HepG2 (cell line): ENCODE measurements around the gene SLC41A1. TPM values are rescaled to one million over a fixed set of nuclear protein-coding genes. Genes with fewer than 3 reads are reported as not detected.

Experiments
- AKAP8 ChIP-seq: sonication (generic); formaldehyde crosslinking; IDR thresholded peaks from 2 replicates; pipeline ENCODE4 v1.5.1; 2020; ENCODE audit warnings: mild to moderate bottlenecking, missing genetic modification reagents
- GPN1 ChIP-seq: sonication (generic); formaldehyde crosslinking; IDR thresholded peaks from 2 replicates; pipeline ENCODE4 v1.5.1; 2020; ENCODE audit warnings: missing genetic modification reagents, borderline replicate concordance
- HOXA9 ChIP-seq: sonication (generic); formaldehyde crosslinking; IDR thresholded peaks from 2 replicates; pipeline ENCODE4 v1.8.1; 2022; ENCODE audit warnings: missing genetic modification reagents, mild to moderate bottlenecking, moderate library complexity, borderline replicate concordance
- MXD1 ChIP-seq: sonication (generic); formaldehyde crosslinking; IDR thresholded peaks from 2 replicates; pipeline ENCODE4 v1.4.0; 2020; ENCODE audit warnings: mild to moderate bottlenecking, missing genetic modification reagents
- MYNN ChIP-seq: sonication (generic); formaldehyde crosslinking; IDR thresholded peaks from 2 replicates; pipeline ENCODE4 v1.4.0; 2020; ENCODE audit warnings: mild to moderate bottlenecking, low read depth, missing genetic modification reagents
- NFIB ChIP-seq: sonication (generic); formaldehyde crosslinking; IDR thresholded peaks from 2 replicates; pipeline ENCODE4 v1.9.0; 2021; ENCODE audit warnings: missing genetic modification reagents, mild to moderate bottlenecking, borderline replicate concordance
- RBAK ChIP-seq: sonication (generic); formaldehyde crosslinking; IDR thresholded peaks from 2 replicates; pipeline ENCODE4 v1.5.1; 2020; ENCODE audit warnings: mild to moderate bottlenecking, missing genetic modification reagents
- STAG1 ChIP-seq: sonication (generic); formaldehyde crosslinking; IDR thresholded peaks from 2 replicates; pipeline ENCODE4 v1.4.0; 2020; ENCODE audit warnings: missing genetic modification reagents
- TRIM22 ChIP-seq: fragments of 450-650 bp; IDR thresholded peaks from 2 replicates; pipeline ENCODE4 v1.6.1; 2017
- ZFY ChIP-seq: sonication (generic); formaldehyde crosslinking; IDR thresholded peaks from 2 replicates; pipeline ENCODE4 v1.4.0; 2020; ENCODE audit warnings: missing genetic modification reagents
- ZNF337 ChIP-seq: sonication (generic); formaldehyde crosslinking; IDR thresholded peaks from 2 replicates; pipeline ENCODE4 v1.5.1; 2020; ENCODE audit warnings: missing genetic modification reagents, low read depth, mild to moderate bottlenecking, borderline replicate concordance
- ZNF564 ChIP-seq: sonication (generic); formaldehyde crosslinking; IDR thresholded peaks from 2 replicates; pipeline ENCODE4 v1.8.1; 2023; ENCODE audit warnings: mild to moderate bottlenecking, missing genetic modification reagents
- ZNF678 ChIP-seq: sonication (generic); formaldehyde crosslinking; IDR thresholded peaks from 2 replicates; pipeline ENCODE4 v1.4.0; 2020; ENCODE audit warnings: mild to moderate bottlenecking, missing genetic modification reagents
- ZNF746 ChIP-seq: sonication (generic); formaldehyde crosslinking; IDR thresholded peaks from 2 replicates; pipeline ENCODE4 v1.8.0; 2022; ENCODE audit warnings: mild to moderate bottlenecking, missing genetic modification reagents
- polyA plus RNA-seq, 8 experiments: library from polyadenylated mRNA; depleted of rRNA in 3 of 8; stranded (reverse) in 7 of 8; unstranded in 1 of 8; fragments of >200 nt; fragmentation: Illumina TruSeq in 4 of 8; extraction: Trizol in 4 of 8; gene quantifications; 2 replicates each; pipeline versions ENCODE4 v1.2.1 to v1.2.3, GENCODE V29; 2011 to 2016; ENCODE audit warnings: low read depth in 4 of 8, missing spikeins in 1 of 8, mixed read lengths in 1 of 8; ENCODE audit not compliant: insufficient read depth in 1 of 8
- total RNA-seq, 5 experiments: library from RNA; depleted of rRNA; stranded (reverse); fragments of >200 nt; fragmentation: Illumina TruSeq; extraction: Trizol; gene quantifications; 2 replicates each; pipeline ENCODE4 v1.2.3, GENCODE V29; 2016; ENCODE audit warnings: low read depth in 1 of 5
- TF ChIP-seq, protein P1 (sequence below): sonication (generic); formaldehyde crosslinking; IDR thresholded peaks from 2 replicates; pipeline ENCODE4 v1.9.0; 2021; ENCODE audit warnings: mild to moderate bottlenecking, missing genetic modification reagents

The SLC41A1 gene
- total and polyA plus RNA-seq, 2 of the 13 experiments (the other 11 are each of a cell fraction or from before 2014, with no cell fraction given) = 2.2 to 4.6 TPM

DNA sequence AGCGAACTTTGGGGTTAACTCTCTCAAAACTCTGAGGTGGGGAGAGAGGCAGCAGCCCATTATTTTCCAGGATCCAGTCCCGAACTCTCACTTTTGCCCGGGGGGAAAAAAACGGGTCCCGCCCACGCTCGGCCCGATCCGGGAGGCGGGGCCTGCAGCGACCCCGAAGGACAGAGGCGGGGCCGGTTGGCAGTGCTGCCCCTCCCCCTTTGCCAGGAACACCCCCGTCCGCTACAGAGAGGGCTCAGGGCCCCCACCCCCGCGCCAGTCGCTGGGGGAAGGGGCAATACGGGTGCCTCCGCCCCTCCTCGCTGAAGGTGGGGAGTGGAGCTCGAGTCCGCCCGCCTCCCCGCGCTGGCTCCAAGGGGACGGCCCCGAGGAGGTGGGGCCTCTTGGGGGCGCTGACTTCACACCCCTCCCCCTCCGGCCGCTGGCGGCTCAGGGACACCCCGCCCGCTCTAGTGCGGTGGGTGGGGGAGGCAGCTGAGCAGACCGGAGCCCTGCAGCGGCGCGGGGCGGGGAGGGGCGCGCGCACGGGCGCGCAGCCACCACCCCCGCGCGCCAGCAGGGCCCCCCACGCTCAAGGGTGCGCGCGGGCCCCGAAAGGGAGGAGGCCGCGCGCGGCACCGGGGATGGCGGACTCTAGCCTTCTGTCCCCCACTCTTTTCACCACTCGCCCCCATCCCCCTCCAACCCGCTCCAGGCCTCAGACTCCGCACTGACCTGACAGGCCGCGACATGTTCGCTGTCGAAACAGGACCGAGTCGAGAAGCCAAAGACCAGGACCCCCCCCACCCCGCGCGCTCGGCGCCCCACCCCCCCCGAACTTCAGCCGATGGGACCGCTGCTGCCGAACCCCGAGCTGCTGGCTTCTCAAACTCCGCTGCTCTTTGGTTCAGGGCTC lies 63.5 kb downstream of the SLC41A1 start (continued):
- TF ChIP-seq, protein P1, sequence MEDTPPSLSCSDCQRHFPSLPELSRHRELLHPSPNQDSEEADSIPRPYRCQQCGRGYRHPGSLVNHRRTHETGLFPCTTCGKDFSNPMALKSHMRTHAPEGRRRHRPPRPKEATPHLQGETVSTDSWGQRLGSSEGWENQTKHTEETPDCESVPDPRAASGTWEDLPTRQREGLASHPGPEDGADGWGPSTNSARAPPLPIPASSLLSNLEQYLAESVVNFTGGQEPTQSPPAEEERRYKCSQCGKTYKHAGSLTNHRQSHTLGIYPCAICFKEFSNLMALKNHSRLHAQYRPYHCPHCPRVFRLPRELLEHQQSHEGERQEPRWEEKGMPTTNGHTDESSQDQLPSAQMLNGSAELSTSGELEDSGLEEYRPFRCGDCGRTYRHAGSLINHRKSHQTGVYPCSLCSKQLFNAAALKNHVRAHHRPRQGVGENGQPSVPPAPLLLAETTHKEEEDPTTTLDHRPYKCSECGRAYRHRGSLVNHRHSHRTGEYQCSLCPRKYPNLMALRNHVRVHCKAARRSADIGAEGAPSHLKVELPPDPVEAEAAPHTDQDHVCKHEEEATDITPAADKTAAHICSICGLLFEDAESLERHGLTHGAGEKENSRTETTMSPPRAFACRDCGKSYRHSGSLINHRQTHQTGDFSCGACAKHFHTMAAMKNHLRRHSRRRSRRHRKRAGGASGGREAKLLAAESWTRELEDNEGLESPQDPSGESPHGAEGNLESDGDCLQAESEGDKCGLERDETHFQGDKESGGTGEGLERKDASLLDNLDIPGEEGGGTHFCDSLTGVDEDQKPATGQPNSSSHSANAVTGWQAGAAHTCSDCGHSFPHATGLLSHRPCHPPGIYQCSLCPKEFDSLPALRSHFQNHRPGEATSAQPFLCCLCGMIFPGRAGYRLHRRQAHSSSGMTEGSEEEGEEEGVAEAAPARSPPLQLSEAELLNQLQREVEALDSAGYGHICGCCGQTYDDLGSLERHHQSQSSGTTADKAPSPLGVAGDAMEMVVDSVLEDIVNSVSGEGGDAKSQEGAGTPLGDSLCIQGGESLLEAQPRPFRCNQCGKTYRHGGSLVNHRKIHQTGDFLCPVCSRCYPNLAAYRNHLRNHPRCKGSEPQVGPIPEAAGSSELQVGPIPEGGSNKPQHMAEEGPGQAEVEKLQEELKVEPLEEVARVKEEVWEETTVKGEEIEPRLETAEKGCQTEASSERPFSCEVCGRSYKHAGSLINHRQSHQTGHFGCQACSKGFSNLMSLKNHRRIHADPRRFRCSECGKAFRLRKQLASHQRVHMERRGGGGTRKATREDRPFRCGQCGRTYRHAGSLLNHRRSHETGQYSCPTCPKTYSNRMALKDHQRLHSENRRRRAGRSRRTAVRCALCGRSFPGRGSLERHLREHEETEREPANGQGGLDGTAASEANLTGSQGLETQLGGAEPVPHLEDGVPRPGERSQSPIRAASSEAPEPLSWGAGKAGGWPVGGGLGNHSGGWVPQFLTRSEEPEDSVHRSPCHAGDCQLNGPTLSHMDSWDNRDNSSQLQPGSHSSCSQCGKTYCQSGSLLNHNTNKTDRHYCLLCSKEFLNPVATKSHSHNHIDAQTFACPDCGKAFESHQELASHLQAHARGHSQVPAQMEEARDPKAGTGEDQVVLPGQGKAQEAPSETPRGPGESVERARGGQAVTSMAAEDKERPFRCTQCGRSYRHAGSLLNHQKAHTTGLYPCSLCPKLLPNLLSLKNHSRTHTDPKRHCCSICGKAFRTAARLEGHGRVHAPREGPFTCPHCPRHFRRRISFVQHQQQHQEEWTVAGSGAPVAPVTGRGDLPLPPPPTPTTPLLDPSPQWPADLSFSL (CRISPR knock-in tag) = no peak
- TF ChIP-seq MXD1 (CRISPR knock-in tag) (no peak), HOXA9 (peak; percentile 36; the same call in 1 of the 2 replicates), NFIB (CRISPR knock-in tag) (no peak), ZFY (peak; percentile 62), ZNF746 (CRISPR knock-in tag) (peak; percentile 83), STAG1 (no peak), ZNF564 (peak; percentile 47; the same call in 1 of the 2 replicates), ZNF337 (CRISPR knock-in tag) (no peak), TRIM22 (no peak), GPN1 (no peak), MYNN (CRISPR knock-in tag) (no peak), AKAP8 (CRISPR knock-in tag) (peak; percentile 95), RBAK (CRISPR knock-in tag) (no peak), ZNF678 (no peak)
